Activated CD8-positive, alpha-beta memory T cell treated with anti-CD3 and anti-CD28 coated beads for 48 hours (primary cell): Measurements from ENCODE around the gene MARCHF9.
"Not testable (repeated sequence)": the region's sequence is repeated elsewhere in the genome, so short reads cannot be mapped to it uniquely, and the experiment has no call there.

Experiments
- DNase-seq, 3 experiments: peaks; one replicate each; pipeline ENCODE4 v3.0.0-alpha.2; 2020; ENCODE audit warnings: low read depth in 2 of 3, low spot score in 2 of 3

The MARCHF9 gene

GRCh38 chr12:57769594-57769993, 14.7 kb downstream of the MARCHF9 start:
- no peak for DNase-seq

GRCh38 chr12:57770734-57771133, 15.8 kb downstream of the MARCHF9 start:
- no peak for DNase-seq

- no peak for DNase-seq
Measured at GRCh38 chr12:57771236-57771872, 16.5 kb downstream of the MARCHF9 start.

- DNase-seq = peak; percentile 85 to 90 (median 88)
Measured at GRCh38 chr12:57771873-57772428, 17.0 kb downstream of the MARCHF9 start, which contains the start of gene METTL1. Gene METTL1 (minus strand): TSS chr12:57772105. CDS start chr12:57772083, 22 bp downstream.

GRCh38 chr12:57772429-57773322, 17.8 kb downstream of the MARCHF9 start, which contains the start of gene EEF1AKMT3:
Gene EEF1AKMT3 (plus strand): TSS chr12:57772614. CDS start chr12:57772725, 111 bp downstream.
- DNase-seq = no peak

GRCh38 chr12:57774634-57775033, 19.7 kb downstream of the MARCHF9 start:
- not testable (repeated sequence) for DNase-seq

GRCh38 chr12:57775044-57775443, 20.1 kb downstream of the MARCHF9 start:
- no peak for DNase-seq

GRCh38 chr12:57775563-57776246, 20.8 kb downstream of the MARCHF9 start:
- DNase-seq = no peak

- no peak for DNase-seq
Measured at GRCh38 chr12:57776247-57776587, 21.3 kb downstream of the MARCHF9 start.

- DNase-seq = no peak
Measured at GRCh38 chr12:57777367-57777766, 22.5 kb downstream of the MARCHF9 start.

GRCh38 chr12:57777911-57778310, 23.0 kb downstream of the MARCHF9 start:
- DNase-seq = no peak

- DNase-seq = no peak
Measured at GRCh38 chr12:57779736-57780135, 24.8 kb downstream of the MARCHF9 start.

GRCh38 chr12:57780284-57780897, 25.5 kb downstream of the MARCHF9 start:
- no peak for DNase-seq

- DNase-seq = no peak
Measured at GRCh38 chr12:57781244-57781643, 26.3 kb downstream of the MARCHF9 start.

GRCh38 chr12:57781801-57782200, 26.9 kb downstream of the MARCHF9 start:
- DNase-seq = no peak

GRCh38 chr12:57782243-57782607, 27.3 kb downstream of the MARCHF9 start:
- DNase-seq = no peak

GRCh38 chr12:57782608-57783465, 27.9 kb downstream of the MARCHF9 start, which contains the start of gene TSFM:
Gene TSFM (plus strand): TSS chr12:57782787. CDS start chr12:57782802, 15 bp downstream.
- peak; percentile 83 to 98 (median 97) for DNase-seq

- DNase-seq = no peak
Measured at GRCh38 chr12:57783466-57783801, 28.5 kb downstream of the MARCHF9 start.

- no peak for DNase-seq
Measured at GRCh38 chr12:57783861-57784260, 29.0 kb downstream of the MARCHF9 start.

- no peak for DNase-seq
Measured at GRCh38 chr12:57793920-57794319, 39.0 kb downstream of the MARCHF9 start.
